Measurements from ENCODE around the gene ULK2.

- TF ChIP-seq POLR2A (IDR thresholded peaks at IDR 0.05; ENCODE audit: low read depth, low read length) (no peak), POLR2AphosphoS5 (IDR thresholded peaks at IDR 0.05; ENCODE audit: low read depth, low read length) (no peak)
Measured at GRCh38 chr17:19796457-19796856, 71.3 kb downstream of the ULK2 start.
